ENCODE results near the gene EPHB1. TPM values are rescaled to one million over a fixed set of nuclear protein-coding genes. Genes with fewer than 3 reads are reported as not detected.
A peak's percentile ranks its signal among the peaks of the same experiment; 100 is the strongest.

EPHB1 gene
- total and polyA plus RNA-seq, 2 experiments from 2014 or later = 0.43 to 0.81 TPM

DNA sequence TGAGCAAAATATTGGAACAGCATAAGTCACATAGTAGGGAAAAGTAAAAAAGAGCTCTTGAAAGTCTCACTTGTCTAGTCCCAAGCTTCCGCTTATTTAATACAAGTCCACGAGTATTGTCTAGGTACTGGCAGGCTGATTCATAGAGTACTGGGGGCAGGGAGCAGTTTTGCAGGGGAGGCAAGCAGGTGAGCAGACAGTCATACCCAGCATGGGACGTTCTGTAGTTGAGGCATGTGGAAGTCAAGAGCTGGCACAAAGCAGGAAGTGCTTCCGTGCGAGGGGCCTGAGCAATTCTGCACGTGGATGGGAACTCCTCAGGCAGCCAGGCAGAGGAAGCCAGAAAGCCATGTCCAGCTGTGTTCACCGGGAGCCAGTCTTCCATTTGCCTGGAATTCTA lies 287.6 kb downstream of the EPHB1 start:
- in situ Hi-C loops (cut with MboI) = no loop called here
- no peak overlapping the region for H3K27ac ChIP-seq
- WGBS, 2 experiments (ENCODE audit: low coverage in 1 of 2, low lambda C conversion rate in 2 of 2, missing lambda C conversion rate in 2 of 2) = 66 to 74% methylated on average over 7 of the region's 7 CpGs
- no peak overlapping the region for H3K4me2 ChIP-seq (ENCODE audit: unreplicated experiment)
- TF ChIP-seq EZH2phosphoT487 (IDR thresholded peaks at IDR 0.05; ENCODE audit: insufficient read depth, low read depth) = no peak
- TF ChIP-seq EZH2 (IDR thresholded peaks at IDR 0.05; ENCODE audit: insufficient read depth, poor library complexity, severe bottlenecking) = no peak
- no peak overlapping the region for H3K9ac ChIP-seq
- no peaks in the 10 kb centered on the region for H3K79me2 ChIP-seq (ENCODE audit: insufficient read depth)
- no peaks in the 10 kb centered on the region for H3K9me2 ChIP-seq (ENCODE audit: insufficient read depth)
- H2AFZ ChIP-seq = no peak overlapping the region
- H3K4me3 ChIP-seq = no peak overlapping the region
- no peaks in the 10 kb centered on the region for H3F3A ChIP-seq (ENCODE audit: insufficient read depth)
- no peaks in the 10 kb centered on the region for H3K36me3 ChIP-seq (ENCODE audit: low read depth)
- H3K27me3 ChIP-seq (replicated peaks; ENCODE audit: insufficient read depth) = no peaks in the 10 kb centered on the region
- no peak for DNase-seq
- no peaks in the 10 kb centered on the region for H3K9me3 ChIP-seq (ENCODE audit: low read depth)
- no peaks in the 10 kb centered on the region for H3K4me1 ChIP-seq (ENCODE audit: insufficient read depth)
- H4K20me1 ChIP-seq (ENCODE audit: insufficient read depth) = no peaks in the 10 kb centered on the region

DNA sequence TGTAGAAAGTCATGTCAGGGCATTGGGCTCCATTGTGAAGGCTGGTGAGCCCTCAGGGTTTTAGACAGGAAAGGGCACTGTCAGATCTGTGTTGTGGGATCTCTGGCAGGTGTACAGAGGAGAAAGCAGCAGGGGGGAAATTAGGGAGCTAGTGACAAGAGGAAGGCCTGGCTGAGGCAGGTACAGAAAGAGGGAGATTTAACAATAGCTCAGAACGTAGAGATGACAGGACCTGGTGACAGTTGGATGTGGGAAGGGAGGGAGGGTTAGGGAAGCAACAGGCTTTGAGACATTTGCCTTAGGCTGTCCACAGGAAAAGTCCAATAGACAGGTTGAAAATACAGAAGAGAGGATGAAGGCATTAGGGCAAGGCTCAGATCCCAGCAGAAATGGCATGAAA lies 288.1 kb downstream of the EPHB1 start:
- Histone ChIP-seq H3K27me3 (replicated peaks; ENCODE audit: insufficient read depth) (no peaks in the 10 kb centered on the region), H3K36me3 (ENCODE audit: low read depth) (no peaks in the 10 kb centered on the region), H3K4me3 (no peak overlapping the region), H4K20me1 (ENCODE audit: insufficient read depth) (no peaks in the 10 kb centered on the region), H3K9me3 (ENCODE audit: low read depth) (no peaks in the 10 kb centered on the region), H3K9me2 (ENCODE audit: insufficient read depth) (no peaks in the 10 kb centered on the region), H3K79me2 (ENCODE audit: insufficient read depth) (no peaks in the 10 kb centered on the region), H3K9ac (no peak overlapping the region), H3K4me2 (ENCODE audit: unreplicated experiment) (no peak overlapping the region), H2AFZ (no peak overlapping the region), H3F3A (ENCODE audit: insufficient read depth) (no peaks in the 10 kb centered on the region), H3K27ac (no peak overlapping the region), H3K4me1 (ENCODE audit: insufficient read depth) (no peaks in the 10 kb centered on the region)
- WGBS, 2 experiments (ENCODE audit: low coverage in 1 of 2, low lambda C conversion rate in 2 of 2, missing lambda C conversion rate in 2 of 2) = 32 to 43% methylated on average over 1 of the region's 1 CpG
- no peak for TF ChIP-seq EZH2 (IDR thresholded peaks at IDR 0.05; ENCODE audit: insufficient read depth, poor library complexity, severe bottlenecking)
- no peak for TF ChIP-seq EZH2phosphoT487 (IDR thresholded peaks at IDR 0.05; ENCODE audit: insufficient read depth, low read depth)
- in situ Hi-C loops (cut with MboI) = no loop called here
- DNase-seq = no peak

DNA sequence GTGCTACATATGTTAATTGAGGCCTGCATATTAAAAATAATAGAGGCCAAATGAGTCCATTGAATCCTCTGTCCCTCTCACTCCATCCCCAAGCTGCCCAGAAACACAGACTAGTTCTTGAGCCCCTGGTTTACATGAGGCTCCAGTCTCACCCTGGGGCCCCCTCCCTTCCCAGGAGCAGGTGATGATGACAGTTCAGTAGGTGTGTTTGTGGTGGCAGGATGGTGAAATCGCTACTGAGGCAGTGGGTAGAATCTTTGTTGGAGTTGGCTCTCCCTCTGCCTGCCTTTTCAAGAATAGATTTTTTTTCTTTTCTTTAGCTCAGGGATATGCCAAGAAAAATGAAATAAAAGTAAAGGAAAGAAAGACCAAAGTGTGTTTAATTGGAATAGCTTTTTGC lies 288.7 kb downstream of the EPHB1 start:
- H3K27me3 ChIP-seq (replicated peaks; ENCODE audit: insufficient read depth) = no peaks in the 10 kb centered on the region
- H3K9ac ChIP-seq = no peak overlapping the region
- H3K36me3 ChIP-seq (ENCODE audit: low read depth) = no peaks in the 10 kb centered on the region
- H3K4me3 ChIP-seq = no peak overlapping the region
- no peak overlapping the region for H3K4me2 ChIP-seq (ENCODE audit: unreplicated experiment)
- H4K20me1 ChIP-seq (ENCODE audit: insufficient read depth) = no peaks in the 10 kb centered on the region
- H3K79me2 ChIP-seq (ENCODE audit: insufficient read depth) = no peaks in the 10 kb centered on the region
- in situ Hi-C loops (cut with MboI) = no loop called here
- no peak overlapping the region for H2AFZ ChIP-seq
- no peak overlapping the region for H3K27ac ChIP-seq
- TF ChIP-seq EZH2 (IDR thresholded peaks at IDR 0.05; ENCODE audit: insufficient read depth, poor library complexity, severe bottlenecking) = no peak
- no peak for TF ChIP-seq EZH2phosphoT487 (IDR thresholded peaks at IDR 0.05; ENCODE audit: insufficient read depth, low read depth)
- H3F3A ChIP-seq (ENCODE audit: insufficient read depth) = no peaks in the 10 kb centered on the region
- DNase-seq = no peak
- H3K9me3 ChIP-seq (ENCODE audit: low read depth) = no peaks in the 10 kb centered on the region
- H3K4me1 ChIP-seq (ENCODE audit: insufficient read depth) = no peaks in the 10 kb centered on the region
- H3K9me2 ChIP-seq (ENCODE audit: insufficient read depth) = no peaks in the 10 kb centered on the region
- WGBS, 2 experiments (ENCODE audit: low coverage in 1 of 2, low lambda C conversion rate in 2 of 2, missing lambda C conversion rate in 2 of 2) = 35% methylated on average over 1 of the region's 1 CpG

DNA sequence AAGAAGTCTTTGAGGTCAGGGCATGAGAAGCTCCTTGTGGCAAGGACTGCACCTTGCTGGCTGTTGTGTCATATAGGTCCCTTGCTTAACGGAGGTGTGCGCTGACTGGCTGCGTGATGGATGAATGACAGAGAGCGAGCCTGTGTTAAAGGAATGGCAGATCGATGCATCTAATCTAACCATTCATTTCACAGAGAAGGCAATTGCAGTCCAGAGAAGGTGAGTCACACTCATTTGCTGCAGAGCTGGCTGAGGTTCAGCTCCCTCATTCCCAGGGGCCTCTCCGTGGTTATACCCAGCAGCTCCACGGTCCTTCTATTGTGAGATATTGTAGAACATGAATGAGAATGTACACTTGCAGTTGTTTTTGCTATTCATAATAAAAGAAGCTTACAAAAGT lies 289.3 kb downstream of the EPHB1 start:
- H3K36me3 ChIP-seq (ENCODE audit: low read depth) = no peaks in the 10 kb centered on the region
- H3K27me3 ChIP-seq (replicated peaks; ENCODE audit: insufficient read depth) = no peaks in the 10 kb centered on the region
- no peaks in the 10 kb centered on the region for H3K79me2 ChIP-seq (ENCODE audit: insufficient read depth)
- no peak for TF ChIP-seq EZH2phosphoT487 (IDR thresholded peaks at IDR 0.05; ENCODE audit: insufficient read depth, low read depth)
- TF ChIP-seq EZH2 (IDR thresholded peaks at IDR 0.05; ENCODE audit: insufficient read depth, poor library complexity, severe bottlenecking) = no peak
- WGBS, 2 experiments (ENCODE audit: low coverage in 1 of 2, low lambda C conversion rate in 2 of 2, missing lambda C conversion rate in 2 of 2) = 50 to 57% methylated on average over 7 of the region's 7 CpGs
- H3K4me1 ChIP-seq (ENCODE audit: insufficient read depth) = no peaks in the 10 kb centered on the region
- no peak overlapping the region for H3K27ac ChIP-seq
- no peaks in the 10 kb centered on the region for H3K9me3 ChIP-seq (ENCODE audit: low read depth)
- H3K9me2 ChIP-seq (ENCODE audit: insufficient read depth) = no peaks in the 10 kb centered on the region
- no peak overlapping the region for H3K9ac ChIP-seq
- H4K20me1 ChIP-seq (ENCODE audit: insufficient read depth) = no peaks in the 10 kb centered on the region
- H3K4me2 ChIP-seq (ENCODE audit: unreplicated experiment) = no peak overlapping the region
- H3K4me3 ChIP-seq = no peak overlapping the region
- in situ Hi-C loops (cut with MboI) = no loop called here
- H3F3A ChIP-seq (ENCODE audit: insufficient read depth) = no peaks in the 10 kb centered on the region
- H2AFZ ChIP-seq = no peak overlapping the region
- peak; percentile 51 for DNase-seq

DNA sequence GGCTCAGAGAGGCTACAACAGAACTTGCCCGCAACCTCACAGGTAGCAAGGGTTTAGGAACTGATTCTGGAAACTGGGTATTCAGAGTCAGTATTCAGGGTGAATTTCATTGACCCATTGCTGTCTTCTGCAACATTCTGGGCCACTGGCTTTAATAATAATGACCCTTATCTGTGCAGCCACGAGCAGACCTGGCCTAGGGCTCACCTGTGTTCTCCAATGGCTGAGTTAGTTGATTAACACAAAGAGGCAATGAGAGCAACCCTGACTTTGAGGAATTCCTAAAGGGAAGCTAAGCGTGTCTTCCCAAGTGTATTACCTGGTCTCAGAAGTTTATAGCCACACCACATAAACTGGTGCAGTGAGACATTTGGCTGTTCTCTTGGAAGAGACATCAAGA lies 289.9 kb downstream of the EPHB1 start:
- WGBS, 2 experiments (ENCODE audit: low coverage in 1 of 2, low lambda C conversion rate in 2 of 2, missing lambda C conversion rate in 2 of 2) = 48 to 51% methylated on average over 3 of the region's 3 CpGs
- no peaks in the 10 kb centered on the region for H3K9me2 ChIP-seq (ENCODE audit: insufficient read depth)
- H3F3A ChIP-seq (ENCODE audit: insufficient read depth) = no peaks in the 10 kb centered on the region
- no peak overlapping the region for H3K27ac ChIP-seq
- H3K79me2 ChIP-seq (ENCODE audit: insufficient read depth) = no peaks in the 10 kb centered on the region
- no peaks in the 10 kb centered on the region for H3K36me3 ChIP-seq (ENCODE audit: low read depth)
- no peaks in the 10 kb centered on the region for H3K4me1 ChIP-seq (ENCODE audit: insufficient read depth)
- no peak overlapping the region for H3K4me2 ChIP-seq (ENCODE audit: unreplicated experiment)
- H4K20me1 ChIP-seq (ENCODE audit: insufficient read depth) = no peaks in the 10 kb centered on the region
- H3K9me3 ChIP-seq (ENCODE audit: low read depth) = no peaks in the 10 kb centered on the region
- H2AFZ ChIP-seq = no peak overlapping the region
- no peak overlapping the region for H3K4me3 ChIP-seq
- TF ChIP-seq EZH2 (IDR thresholded peaks at IDR 0.05; ENCODE audit: insufficient read depth, poor library complexity, severe bottlenecking) (no peak), EZH2phosphoT487 (IDR thresholded peaks at IDR 0.05; ENCODE audit: insufficient read depth, low read depth) (no peak)
- DNase-seq = no peak
- in situ Hi-C loops (cut with MboI) = no loop called here
- H3K27me3 ChIP-seq (replicated peaks; ENCODE audit: insufficient read depth) = no peaks in the 10 kb centered on the region
- no peak overlapping the region for H3K9ac ChIP-seq
